ENCODE data around the gene FSD1L.

GRCh38 chr9:105415662-105415980 is 32.2 kb upstream of the FSD1L start:
- TF ChIP-seq PAX5 (IDR thresholded peaks at IDR 0.05; ENCODE audit: insufficient read depth, low read length, severe bottlenecking): no peak
- TF ChIP-seq POLR2AphosphoS5 (IDR thresholded peaks at IDR 0.05; ENCODE audit: low read depth, low read length): no peak
- TF ChIP-seq POLR2A (IDR thresholded peaks at IDR 0.05; ENCODE audit: low read depth, low read length): no peak
- no peak for TF ChIP-seq TAF1 (IDR thresholded peaks at IDR 0.05; ENCODE audit: low read depth, low read length)
